Stimulated activated effector memory CD8-positive, alpha-beta T cell treated with anti-CD3 and anti-CD28 coated beads, Interleukin-12 subunit alpha, Interleukin-12 subunit beta, amount 100 ng/mL, for 72 hours (primary cell): Measurements from ENCODE around the gene TECR.
"Not testable (repeated sequence)": the region's sequence is repeated elsewhere in the genome, so short reads cannot be mapped to it uniquely, and the experiment has no call there.

Source experiments
- ATAC-seq: fragments of 150-1000 bp; cut with Tn5 transposase; 2 replicates; pipeline ENCODE4 v1.10.0; 2021
- DNase-seq, 2 donors: peaks; one replicate each; pipeline ENCODE4 v3.0.0; 2021 to 2022; ENCODE audit warnings: low spot score in 2 of 2
- H3K27ac Mint-ChIP-seq: one replicate; pipeline ENCODE4 v1.8.0; 2022; ENCODE audit warnings: mild to moderate bottlenecking, mixed read lengths
- H3K36me3 Mint-ChIP-seq: one replicate; pipeline ENCODE4 v1.8.0; 2022; ENCODE audit warnings: mild to moderate bottlenecking, mixed read lengths
- H3K4me1 Mint-ChIP-seq: one replicate; pipeline ENCODE4 v1.8.0; 2022; ENCODE audit warnings: mixed read lengths
- H3K4me3 Mint-ChIP-seq: one replicate; pipeline ENCODE4 v1.8.0; 2022; ENCODE audit warnings: mild to moderate bottlenecking, mixed read lengths
- H3K9me3 Mint-ChIP-seq: one replicate; pipeline ENCODE4 v1.8.0; 2022; ENCODE audit warnings: mixed read lengths

Gene TECR

DNA sequence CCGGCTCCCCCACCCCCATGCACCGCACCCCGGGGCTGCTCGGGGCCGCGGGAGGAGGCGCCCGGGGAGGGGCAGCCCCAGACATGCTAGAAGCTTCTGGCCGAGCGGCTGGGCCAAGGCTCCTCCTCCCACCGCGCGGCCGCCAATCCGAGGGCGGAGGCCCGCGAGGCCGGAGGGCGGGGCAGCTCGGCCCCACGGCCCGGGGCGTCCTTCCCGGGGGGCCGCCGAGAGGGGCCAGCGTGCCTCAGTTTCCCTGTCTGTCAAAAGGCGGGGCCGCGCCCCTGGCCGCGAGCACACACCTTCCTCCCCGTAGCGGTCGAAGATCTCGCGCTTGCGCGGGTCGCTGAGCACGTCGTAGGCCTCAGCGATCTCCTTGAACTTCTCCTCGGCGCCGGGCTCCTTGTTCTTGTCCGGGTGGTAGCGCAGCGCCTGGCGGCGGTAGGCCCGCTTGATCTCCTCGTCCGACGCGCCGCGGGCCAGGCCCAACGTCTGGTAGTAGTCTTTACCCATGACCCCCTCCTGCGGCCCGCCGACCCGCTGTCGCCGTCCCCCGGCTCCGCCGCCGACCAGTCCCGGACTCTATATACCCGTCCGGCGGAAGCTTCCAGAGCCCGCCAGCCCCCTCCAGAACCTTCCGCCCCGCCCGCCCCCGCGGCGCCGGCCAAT is 11.4 kb upstream of the TECR start, which contains the start of gene DNAJB1:
Gene DNAJB1, minus strand, starts transcription at position 558 of the 666 bp plus-strand sequence. Its CDS starts 48 bp downstream, at position 510.
- Mint-ChIP-seq H3K4me1 (peaks cover 62% of the 10 kb centered on the region), H3K4me3 (peak within 1 kb of the TSS; percentile 90), H3K9me3 (no peaks in the 10 kb centered on the region), H3K36me3 (peaks cover 74% of the 10 kb centered on the region), H3K27ac (peak within 1 kb of the TSS; percentile 94)
- peak in 1 of 2 donors; percentile 77 for DNase-seq
- peak; percentile 74 for ATAC-seq

DNA sequence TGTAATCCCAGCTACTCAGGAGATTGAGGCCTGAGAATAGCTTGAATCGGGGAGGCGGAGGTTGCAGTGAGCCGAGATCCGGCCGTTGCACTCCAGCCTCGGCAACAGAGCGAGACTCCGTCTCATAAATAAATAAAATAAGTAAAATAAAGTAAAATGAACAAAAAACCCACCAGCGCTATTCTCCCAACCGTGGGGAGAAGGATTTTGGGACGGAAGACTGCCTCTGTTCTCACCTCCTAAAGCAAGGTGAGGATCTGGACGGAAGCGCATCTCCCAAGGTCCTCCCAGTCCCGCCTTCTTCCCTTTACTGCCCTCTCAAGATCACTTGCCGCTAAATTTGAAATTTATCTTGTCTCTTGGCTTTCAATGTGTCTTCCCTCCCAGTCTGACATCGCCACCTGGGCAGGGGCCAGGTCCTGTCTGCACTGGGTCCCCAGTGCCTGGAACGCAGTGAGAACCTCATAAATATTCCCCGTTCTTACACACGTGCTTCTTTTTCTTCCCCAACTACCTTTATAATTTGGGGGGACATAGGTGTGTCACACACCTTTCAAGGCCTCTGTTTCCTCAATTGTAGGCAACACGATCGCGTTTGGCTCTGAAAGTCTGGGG is 10.0 kb upstream of the TECR start:
- H3K4me1 Mint-ChIP-seq, result peaks cover 68% of the 10 kb centered on the region

DNA sequence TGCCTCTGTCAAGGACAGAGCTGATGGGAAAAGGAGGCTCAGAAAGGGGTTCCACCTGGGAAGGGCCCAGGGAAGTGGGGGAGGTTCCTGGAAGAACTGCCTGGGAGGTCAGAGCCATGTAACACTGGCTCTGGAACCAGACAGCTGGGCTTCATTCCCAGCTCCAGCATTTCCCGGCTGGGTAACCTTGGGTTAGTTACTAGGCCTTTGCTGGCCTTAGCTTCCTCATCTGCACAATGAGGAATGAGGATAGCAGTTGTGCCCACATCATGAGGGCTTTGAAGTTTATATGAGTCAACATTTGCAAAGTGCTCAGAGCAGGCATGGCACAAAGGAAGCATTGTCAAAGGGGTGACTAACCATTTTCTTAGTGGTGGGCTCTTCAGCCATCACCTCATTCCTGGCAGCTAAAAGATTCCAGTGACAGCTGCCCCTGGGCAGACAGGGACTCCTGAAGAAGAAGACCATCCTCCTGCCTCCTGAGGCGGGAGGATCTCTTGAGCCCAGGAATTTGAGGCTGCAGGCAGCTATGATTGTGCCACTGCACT is 9.5 kb upstream of the TECR start:
- Mint-ChIP-seq H3K4me3 (peak overlapping the region; percentile 90), H3K36me3 (peaks cover 54% of the 10 kb centered on the region), H3K9me3 (no peaks in the 10 kb centered on the region), H3K27ac (peak overlapping the region; percentile 94), H3K4me1 (peaks cover 62% of the 10 kb centered on the region)
- no peak for ATAC-seq
- no peak for DNase-seq

More for the DNA sequence above, 10.0 kb upstream of the TECR start:
- peak overlapping the region; percentile 94 for H3K27ac Mint-ChIP-seq
- H3K9me3 Mint-ChIP-seq, result no peaks in the 10 kb centered on the region
- ATAC-seq (no peak), DNase-seq (no peak)
- peaks cover 60% of the 10 kb centered on the region for H3K36me3 Mint-ChIP-seq
- H3K4me3 Mint-ChIP-seq, result peak overlapping the region; percentile 90

DNA sequence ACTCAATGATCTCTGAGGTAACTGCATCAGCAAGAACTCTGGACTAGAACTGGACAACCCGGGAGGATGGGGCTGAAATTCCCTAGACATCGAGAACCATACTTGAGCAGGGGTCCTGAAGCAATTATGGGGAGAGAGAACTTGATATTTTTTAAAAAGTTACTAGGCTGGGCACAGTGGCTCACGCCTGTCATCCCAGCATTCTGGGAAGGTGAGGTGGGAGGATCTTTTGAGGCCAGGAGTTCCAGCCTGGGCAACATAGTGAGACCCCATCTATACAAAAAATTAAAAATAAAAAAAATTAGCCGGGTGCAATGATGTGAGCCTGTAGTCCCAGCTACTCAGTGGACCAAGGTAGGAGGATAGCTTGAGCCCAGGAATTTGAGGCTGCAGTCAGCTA is 8.9 kb upstream of the TECR start:
- Mint-ChIP-seq H3K4me1 (peaks cover 56% of the 10 kb centered on the region), H3K9me3 (no peaks in the 10 kb centered on the region), H3K27ac (peak overlapping the region; percentile 94), H3K36me3 (peaks cover 48% of the 10 kb centered on the region), H3K4me3 (no peak overlapping the region)
- DNase-seq (no peak), ATAC-seq (no peak)

DNA sequence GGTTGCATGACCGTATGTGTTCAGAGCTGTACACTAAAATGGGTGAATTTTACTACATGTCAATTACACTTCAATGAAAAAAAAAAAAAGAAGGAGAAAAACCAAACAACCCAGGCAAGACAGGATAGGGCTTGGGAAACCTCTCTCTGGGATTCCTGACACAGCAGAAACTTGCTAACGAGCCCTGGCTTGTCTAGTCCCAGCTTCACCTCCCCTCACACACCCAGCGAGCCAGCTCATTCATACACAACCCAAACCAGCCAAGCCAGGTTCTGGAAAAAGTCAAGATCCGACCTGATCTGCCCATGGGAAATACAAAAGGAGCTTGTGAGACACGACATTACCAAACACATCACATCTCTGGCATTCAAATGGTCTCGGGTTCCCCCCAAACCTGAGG is 3.7 kb upstream of the TECR start:
- no peak for ATAC-seq
- Mint-ChIP-seq H3K4me3 (no peak overlapping the region), H3K27ac (peak overlapping the region; percentile 23)

DNA sequence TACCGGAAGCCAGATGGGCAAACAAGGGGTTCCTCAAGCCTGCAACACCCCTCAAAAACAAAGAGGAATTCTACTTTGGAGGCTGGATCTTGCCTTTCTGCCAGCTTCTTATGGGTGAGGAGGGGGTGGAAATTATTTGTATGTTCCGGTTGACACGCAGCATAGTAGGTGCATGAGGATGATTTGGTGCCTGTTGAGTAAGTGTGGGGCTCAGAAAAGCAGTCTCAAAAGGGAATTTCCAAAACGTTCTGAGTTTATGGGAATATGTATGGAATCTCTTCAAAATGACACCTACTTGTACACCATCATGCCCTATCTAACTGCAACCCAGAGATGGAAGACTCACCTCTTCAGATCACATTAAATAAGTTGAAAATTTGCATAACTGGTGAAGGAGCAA is 3.0 kb upstream of the TECR start:
- ATAC-seq (no peak), DNase-seq (no peak)
- peaks cover 20% of the 10 kb centered on the region for H3K36me3 Mint-ChIP-seq
- H3K27ac Mint-ChIP-seq, result peak overlapping the region; percentile 23
- H3K4me3 Mint-ChIP-seq, result no peak overlapping the region
- peaks cover 31% of the 10 kb centered on the region for H3K4me1 Mint-ChIP-seq
- no peaks in the 10 kb centered on the region for H3K9me3 Mint-ChIP-seq

More for the DNA sequence above, 3.7 kb upstream of the TECR start:
- H3K36me3 Mint-ChIP-seq, result peaks cover 20% of the 10 kb centered on the region
- H3K4me1 Mint-ChIP-seq, result peaks cover 31% of the 10 kb centered on the region
- H3K9me3 Mint-ChIP-seq, result no peaks in the 10 kb centered on the region
- no peak for DNase-seq

DNA sequence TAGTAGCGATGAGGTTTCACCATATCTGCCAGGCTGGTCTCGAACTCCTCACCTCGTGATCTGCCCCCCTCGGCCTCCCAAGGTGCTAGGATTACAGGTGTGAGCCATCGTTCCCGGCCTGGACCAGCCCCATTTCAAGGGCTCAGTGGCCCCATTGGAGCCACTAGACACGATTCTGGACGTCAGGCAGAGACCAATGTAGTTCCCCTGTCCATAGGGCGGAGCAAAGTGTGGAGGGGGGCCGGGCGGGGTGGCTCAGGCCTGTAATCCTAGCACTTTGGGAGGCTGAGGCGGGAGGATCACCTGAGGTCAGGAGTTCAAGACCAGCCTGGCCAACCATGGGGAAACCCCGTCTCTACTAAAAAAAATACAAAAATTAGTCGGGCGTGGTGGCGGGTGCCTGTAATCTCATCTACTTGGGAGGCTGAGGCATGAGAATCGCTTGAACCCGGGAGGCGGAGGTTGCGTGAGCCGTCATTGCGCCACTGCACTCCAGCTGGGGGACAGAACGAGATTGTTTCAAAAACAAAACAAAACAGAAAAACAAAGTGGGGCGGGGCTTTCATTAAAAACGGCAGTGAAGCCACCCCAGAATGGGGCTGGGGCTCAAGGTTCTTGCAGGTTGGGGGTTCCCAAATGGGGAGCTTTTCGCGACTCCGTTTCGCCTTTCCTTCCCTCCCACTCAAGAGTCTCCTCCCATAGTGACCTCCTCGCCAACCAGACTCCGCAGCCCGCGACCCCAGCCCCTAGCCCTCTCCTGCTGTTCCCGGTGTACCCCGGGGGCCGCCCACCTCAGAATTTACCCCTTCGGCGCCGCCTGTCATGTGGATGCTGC is 758 bp upstream of the TECR start:
- Mint-ChIP-seq H3K4me1 (peaks cover 10% of the 10 kb centered on the region), H3K27ac (peak overlapping the region; percentile 94), H3K4me3 (peak overlapping the region; percentile 93), H3K9me3 (no peaks in the 10 kb centered on the region), H3K36me3 (peaks cover 21% of the 10 kb centered on the region)
- ATAC-seq (no peak), DNase-seq (no peak)

DNA sequence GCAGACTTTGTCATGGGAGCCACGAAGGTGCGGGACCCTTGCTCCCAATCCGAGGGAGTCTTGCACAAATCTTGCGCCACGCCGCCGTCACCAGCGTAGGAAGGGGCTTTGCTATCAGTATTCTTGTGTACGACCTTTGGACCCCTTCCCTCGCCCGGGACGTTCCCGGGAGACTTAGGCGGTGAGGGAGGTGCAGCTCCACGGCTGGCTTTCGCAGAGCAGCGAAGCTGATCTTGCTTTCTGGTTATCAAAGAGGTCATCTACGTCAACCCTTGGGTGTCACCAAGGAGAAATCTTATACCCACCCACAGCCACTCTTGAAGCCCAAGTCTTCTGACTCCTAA is 583 bp downstream of the TECR start:
- DNase-seq, result no peak
- ATAC-seq, result no peak
- Mint-ChIP-seq H3K27ac (peak overlapping the region; percentile 94), H3K4me3 (peak overlapping the region; percentile 93), H3K9me3 (no peaks in the 10 kb centered on the region), H3K4me1 (peaks cover 7% of the 10 kb centered on the region), H3K36me3 (peaks cover 32% of the 10 kb centered on the region)

DNA sequence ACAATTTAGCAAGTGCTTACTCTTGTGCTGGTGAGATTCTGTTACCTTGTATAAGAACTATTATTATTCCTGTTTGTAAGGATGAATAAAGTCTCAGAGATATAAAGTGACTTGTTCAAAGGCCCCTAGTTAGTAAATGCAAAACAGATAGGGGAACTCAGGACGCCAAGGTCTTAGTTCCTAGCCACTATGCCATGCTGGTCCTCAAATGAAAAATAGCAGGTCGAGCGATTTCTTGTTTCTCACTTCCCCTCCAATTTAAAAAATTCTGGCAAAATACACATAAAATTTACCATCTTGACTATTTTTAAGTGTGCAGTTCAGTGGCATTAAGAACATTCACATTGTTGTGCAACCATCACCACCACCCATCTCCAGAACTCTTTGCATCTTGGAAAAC is 1.1 kb downstream of the TECR start:
- peak overlapping the region; percentile 93 for H3K4me3 Mint-ChIP-seq
- H3K4me1 Mint-ChIP-seq, result peaks cover 7% of the 10 kb centered on the region
- peaks cover 36% of the 10 kb centered on the region for H3K36me3 Mint-ChIP-seq
- no peak overlapping the region for H3K27ac Mint-ChIP-seq
- no peak for ATAC-seq
- no peak for DNase-seq
- no peaks in the 10 kb centered on the region for H3K9me3 Mint-ChIP-seq

DNA sequence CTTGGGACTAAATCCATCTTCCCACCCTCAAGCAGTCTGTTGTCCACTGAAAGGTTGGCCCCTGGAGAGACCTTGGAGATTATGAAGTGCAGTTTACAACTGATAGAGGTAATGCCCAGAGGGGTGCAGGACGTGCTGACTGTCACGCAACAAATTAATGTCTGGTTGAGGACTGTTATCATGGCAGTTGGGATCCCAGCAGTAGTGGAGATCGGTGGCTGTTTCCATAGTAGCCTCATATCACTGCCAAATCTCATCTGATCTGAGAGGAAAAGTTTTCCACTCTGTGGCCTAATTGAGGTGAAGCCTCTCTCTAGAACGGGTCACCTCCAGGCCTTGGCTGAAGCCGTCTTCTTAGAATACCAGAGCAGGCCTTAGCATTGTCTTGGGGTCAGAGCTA is 4.1 kb downstream of the TECR start:
- H3K4me1 Mint-ChIP-seq, result peaks cover 12% of the 10 kb centered on the region
- no peak overlapping the region for H3K4me3 Mint-ChIP-seq
- no peak for ATAC-seq
- no peaks in the 10 kb centered on the region for H3K9me3 Mint-ChIP-seq
- H3K36me3 Mint-ChIP-seq, result peaks cover 36% of the 10 kb centered on the region
- H3K27ac Mint-ChIP-seq, result peak overlapping the region; percentile 26
- no peak for DNase-seq

DNA sequence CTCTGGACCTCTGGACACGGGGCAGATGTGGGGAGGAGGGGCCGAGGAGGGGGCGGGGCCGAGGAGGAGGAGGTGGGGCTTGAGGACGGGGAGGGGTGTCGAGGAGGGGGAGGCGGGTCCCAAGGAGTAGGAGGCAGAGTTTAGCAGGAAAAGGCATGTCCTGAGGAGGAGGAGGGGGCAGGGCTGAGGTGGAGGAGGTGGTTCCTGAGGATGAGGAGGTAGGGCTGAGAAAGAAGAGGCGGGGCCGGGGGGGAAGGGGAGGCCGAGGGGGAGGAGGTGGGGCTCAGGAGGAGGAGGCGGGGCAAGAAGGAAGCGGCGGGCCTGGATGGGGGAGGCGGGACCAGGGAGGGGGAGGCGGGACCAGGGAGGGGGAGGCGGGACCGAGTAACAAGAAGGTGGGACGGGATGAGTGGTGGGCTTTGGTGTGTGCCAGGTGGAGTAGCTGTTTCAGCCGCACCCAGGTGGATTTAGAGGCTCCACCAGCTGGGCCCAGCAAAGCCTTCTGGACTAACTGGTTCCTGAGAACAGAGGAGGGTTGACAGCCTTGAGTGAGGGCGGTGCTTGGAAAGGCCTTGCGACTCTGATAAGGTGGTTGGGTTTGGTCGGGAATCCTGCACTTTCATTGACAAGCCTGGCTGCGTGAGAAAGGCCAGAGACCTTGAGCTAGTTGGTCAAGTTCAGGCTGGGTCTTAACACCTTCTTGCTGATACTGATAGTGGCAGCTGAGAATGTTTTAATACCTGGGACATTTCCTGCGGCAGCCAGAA is 7.7 kb downstream of the TECR start:
- DNase-seq, result no peak
- Mint-ChIP-seq H3K4me1 (peaks cover 17% of the 10 kb centered on the region), H3K27ac (no peak overlapping the region), H3K4me3 (no peak overlapping the region), H3K36me3 (peaks cover 39% of the 10 kb centered on the region), H3K9me3 (no peaks in the 10 kb centered on the region)
- peak; percentile 55 for ATAC-seq

DNA sequence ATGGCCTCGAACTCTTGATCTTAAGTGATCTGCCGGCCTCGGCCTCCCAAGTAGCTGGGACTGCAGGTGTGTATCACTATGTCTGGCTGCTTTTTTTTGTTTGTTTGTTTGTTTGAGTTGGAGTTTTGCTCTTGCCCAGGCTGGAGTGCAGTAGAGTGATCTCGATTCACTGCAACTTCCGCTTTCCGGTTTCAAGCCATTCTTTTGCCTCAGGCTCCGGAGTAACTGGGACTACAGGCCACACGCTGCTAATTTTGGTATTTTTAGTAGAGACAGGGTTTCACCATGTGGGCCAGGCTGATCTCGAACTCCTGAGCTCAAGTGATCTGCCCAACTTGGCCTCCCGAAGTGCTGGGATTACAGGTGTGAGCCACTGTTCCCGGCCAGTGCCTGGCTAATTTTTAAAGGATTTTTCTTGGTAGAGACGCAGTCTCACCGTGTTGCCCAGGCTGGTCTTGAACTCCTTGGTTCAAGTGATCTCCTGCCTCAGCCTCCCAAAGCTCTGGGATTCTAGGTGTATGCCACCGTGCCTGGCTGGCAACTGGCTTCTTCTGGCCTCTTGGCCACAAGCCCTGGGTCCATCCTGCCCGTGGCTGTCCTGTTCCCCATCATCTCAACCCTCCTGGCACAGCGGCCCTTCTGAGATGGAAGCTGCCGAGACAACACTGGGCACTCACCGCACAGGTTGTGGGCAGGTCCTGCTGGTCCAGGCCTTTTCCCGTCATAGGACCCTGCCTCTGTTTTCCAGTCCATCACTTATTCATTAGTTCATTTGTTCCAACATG is 11.5 kb downstream of the TECR start:
- DNase-seq (no peak), ATAC-seq (no peak)
- H3K4me3 Mint-ChIP-seq, result no peak overlapping the region
- no peaks in the 10 kb centered on the region for H3K9me3 Mint-ChIP-seq
- H3K36me3 Mint-ChIP-seq, result peaks cover 27% of the 10 kb centered on the region
- H3K27ac Mint-ChIP-seq, result peak overlapping the region; percentile 39
- peaks cover 30% of the 10 kb centered on the region for H3K4me1 Mint-ChIP-seq

DNA sequence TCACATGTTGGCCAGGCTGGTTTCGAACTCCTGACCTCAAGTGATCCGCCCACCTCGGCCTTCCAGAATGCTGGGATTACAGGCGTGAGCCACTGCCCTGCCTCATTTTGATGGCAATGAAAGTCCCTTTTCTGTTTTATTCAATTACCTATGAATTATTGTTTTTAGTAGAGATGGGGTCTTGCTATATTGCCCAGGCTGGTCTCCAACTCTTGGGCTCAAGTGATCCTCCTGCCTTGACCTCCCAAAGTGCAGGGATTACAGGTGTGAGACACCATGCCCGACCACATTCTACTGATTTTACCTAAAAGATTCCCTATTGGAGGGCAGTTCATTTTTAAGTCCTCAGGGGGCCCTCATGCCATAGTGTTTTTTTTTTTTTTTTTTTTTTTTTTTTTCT is 12.6 kb downstream of the TECR start:
- Mint-ChIP-seq H3K27ac (peak overlapping the region; percentile 39), H3K36me3 (peaks cover 31% of the 10 kb centered on the region), H3K4me1 (peaks cover 26% of the 10 kb centered on the region)
- H3K9me3 Mint-ChIP-seq, H3K4me3 Mint-ChIP-seq, ATAC-seq, DNase-seq: not testable (repeated sequence)

DNA sequence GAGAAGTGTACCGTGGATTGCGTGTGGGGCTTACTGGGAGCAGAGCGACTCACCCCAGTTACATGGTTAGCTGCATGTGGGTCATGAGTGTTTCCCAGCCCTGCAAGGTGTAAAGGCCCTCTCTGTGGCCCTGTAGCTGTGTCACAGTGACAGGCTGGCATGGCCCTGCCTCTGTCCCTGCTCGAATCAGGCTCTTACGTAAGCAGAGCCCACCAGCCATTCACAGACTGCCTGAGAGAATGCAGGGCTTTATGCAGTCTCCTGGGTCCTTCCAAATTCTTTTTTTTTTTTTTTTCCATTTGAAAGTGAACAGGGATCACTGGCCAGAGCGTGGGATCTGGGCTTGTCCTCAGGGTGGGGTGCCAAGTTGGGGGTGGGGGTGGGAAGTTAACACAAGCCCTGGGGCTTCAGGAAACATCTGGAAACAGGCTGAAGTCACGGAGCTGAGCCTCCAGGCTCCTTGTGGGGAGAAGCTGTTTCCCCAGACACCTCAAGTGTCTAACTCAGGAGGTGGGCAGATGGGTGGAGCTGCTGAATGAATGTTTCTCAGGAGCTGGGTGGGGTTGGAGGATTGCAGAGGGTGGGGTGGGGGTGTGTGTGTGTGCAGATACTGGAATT is 13.4 kb downstream of the TECR start:
- Mint-ChIP-seq H3K4me1 (peaks cover 26% of the 10 kb centered on the region), H3K27ac (no peak overlapping the region), H3K36me3 (peaks cover 31% of the 10 kb centered on the region), H3K4me3 (no peak overlapping the region), H3K9me3 (no peaks in the 10 kb centered on the region)
- ATAC-seq, result peak; percentile 89
- DNase-seq, result no peak
